Testis (tissue), 2 donors: Measurements from ENCODE around the gene MATK.

Source experiments
- CTCF ChIP-seq, 3 experiments: fragments of 450-650 bp in 2 of 3; fragments of 200-600 bp in 1 of 3; sonication (generic) in 1 of 3; IDR thresholded peaks; one replicate each; pipeline ENCODE4 v1.5.1; 2016 to 2019; ENCODE audit warnings: antibody characterized with exemption in 3 of 3, mild to moderate bottlenecking in 2 of 3, moderate library complexity in 1 of 3
- POLR2A ChIP-seq: fragments of 450-650 bp; IDR thresholded peaks from one replicate; pipeline ENCODE4 v1.6.1; 2017; ENCODE audit warnings: antibody characterized with exemption, mild to moderate bottlenecking, moderate library complexity

- TF ChIP-seq CTCF (IDR thresholded peaks at IDR 0.05) (no peak), POLR2A (no peak)
These were observed 54.1 kb downstream of the MATK start for GRCh38 chr19:3732108-3732507.
